Stimulated activated CD8-positive, alpha-beta memory T cell treated with anti-CD3 and anti-CD28 coated beads, Interleukin-4, amount 100 ng/mL, for 1 hour (primary cell): ENCODE data around the gene THOP1.

Experiments
- DNase-seq, 2 donors: peaks; one replicate each; pipeline ENCODE4 v3.0.0-alpha.2; 2020; ENCODE audit warnings: low read depth in 2 of 2, low spot score in 1 of 2

The THOP1 gene

GRCh38 chr19:2761876-2762782 lies 23.2 kb upstream of the THOP1 start:
- DNase-seq: no peak

DNA sequence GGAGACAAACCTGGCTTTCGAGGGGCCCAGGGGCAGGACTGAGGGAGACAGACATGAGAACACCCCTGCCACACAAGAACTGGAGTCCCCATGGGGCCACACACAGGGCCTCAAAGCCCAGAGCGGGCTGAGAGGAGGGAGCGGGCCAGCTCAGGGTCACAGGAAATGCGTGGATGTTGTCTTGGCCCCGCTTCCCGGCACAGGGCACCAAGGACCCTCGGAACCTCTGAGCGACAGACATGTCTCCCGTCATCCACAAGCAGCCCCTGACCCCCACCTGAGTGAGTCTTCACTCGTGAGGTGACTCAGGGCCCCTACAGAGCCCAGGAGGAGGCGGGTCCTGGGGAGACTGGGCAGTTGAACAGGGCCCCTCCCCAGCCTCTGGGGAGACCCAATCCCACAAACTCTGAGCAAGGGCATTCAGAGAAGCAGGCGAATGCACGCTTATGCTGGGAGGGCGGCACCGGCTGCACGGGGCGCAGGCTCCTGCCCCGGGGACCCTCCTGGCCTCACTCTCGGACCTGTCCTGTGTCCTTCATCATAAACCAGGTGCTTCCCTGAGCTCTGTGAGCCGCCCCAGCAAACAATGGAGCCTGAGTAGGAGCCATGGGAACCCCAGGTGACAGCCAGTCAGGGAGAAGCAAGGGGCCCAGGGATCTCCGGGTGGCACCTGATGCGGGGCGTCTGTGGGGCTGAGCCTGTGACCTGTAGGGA lies 22.4 kb upstream of the THOP1 start:
- no peak for DNase-seq

DNA sequence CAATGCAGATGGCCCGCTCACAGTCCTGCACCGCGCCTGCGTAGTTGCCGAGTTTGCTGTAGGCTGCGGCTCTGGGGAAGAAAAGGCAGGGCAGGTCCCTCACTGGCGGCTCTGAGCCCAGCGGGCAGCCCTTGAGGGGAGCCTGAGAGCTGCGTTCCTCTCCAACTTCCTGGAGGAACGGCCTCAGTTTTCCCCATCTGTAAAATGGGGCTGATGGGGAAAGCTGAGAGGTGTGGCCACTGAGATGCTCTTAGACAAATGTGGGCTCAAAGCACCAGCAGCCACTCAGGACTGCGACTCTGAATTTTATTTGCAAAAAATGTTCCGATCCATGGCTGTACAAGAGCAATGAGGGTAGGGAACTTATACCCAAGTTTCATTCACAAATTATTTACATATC lies 21.6 kb upstream of the THOP1 start:
- no peak for DNase-seq

DNA sequence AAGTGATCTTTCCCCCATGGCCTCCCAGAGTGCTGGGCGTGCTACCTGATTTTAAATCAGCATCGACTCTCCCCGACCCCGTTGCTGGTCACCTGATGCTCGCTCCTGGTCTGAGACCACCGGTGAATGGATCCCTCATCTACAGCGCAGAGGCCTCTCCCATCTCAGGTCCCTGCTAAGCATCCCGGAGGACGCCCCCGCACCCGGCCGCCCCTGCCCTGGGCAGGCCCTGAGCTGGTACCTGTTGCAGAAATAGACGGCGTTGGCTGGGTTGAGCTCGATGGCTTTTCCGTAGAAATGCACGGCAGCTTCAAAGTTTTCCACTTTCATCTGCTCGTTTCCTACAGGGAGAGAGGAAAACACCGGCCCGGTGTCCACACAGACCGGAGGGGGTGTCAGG lies 20.4 kb upstream of the THOP1 start:
- DNase-seq: no peak

DNA sequence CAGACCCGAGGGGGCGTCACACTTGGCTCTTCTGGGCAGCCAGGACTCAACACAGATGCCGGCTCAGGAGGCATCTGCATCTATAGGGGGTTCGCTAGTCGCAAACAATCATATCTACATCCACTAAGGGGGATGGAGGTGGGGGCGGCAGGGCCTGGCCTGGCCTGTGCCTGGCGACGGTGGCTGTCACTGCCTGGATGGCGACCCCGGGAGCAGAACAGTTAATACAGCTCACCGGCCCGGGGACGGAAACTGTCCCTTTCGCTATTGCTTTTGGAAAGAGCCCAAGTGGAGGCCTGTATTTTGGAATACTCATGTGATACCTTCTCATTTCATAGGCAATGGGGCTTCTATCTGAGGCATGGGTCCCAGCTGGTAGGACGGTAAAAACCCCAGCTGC lies 19.9 kb upstream of the THOP1 start:
- DNase-seq: no peak

GRCh38 chr19:2766594-2767372 lies 18.5 kb upstream of the THOP1 start:
- DNase-seq: no peak

GRCh38 chr19:2767688-2768087 lies 17.6 kb upstream of the THOP1 start:
- DNase-seq: no peak

DNA sequence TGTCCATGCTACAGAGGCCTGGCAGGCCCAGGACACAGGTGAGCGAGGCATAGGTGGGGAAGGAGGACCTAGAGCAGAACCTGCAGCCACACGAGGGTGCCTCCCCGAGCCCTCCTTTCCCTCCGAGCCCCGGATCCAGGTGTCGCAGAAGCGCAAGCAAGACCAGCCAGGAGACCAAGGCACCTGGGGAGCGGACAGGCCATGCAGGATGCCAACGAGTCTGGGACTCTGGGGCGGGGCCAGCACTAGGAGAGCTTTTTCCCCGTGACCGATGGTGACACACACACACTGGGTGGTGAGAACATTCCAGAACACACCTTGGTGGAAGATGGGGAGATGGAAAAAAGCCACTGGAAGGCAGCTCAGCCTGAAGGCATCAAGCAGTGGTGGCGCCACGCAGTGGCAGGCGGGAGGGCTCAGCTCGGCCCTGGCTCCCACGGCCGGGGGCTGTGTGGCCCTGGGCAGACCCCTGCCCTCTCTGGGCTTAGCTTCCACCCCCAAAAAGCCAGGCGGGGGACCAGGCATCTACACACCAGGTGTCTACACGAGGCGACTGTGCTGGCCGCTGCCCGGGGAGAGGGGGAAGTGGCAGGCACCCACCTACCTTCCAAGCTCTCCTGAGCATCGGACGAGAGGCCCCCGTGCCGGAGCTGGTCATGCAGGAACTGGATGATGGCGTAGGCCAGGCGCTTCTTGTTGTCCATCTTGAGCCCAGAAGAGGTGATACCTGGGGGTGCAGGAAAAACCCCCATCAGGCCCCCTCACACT lies 16.8 kb upstream of the THOP1 start:
- no peak for DNase-seq

DNA sequence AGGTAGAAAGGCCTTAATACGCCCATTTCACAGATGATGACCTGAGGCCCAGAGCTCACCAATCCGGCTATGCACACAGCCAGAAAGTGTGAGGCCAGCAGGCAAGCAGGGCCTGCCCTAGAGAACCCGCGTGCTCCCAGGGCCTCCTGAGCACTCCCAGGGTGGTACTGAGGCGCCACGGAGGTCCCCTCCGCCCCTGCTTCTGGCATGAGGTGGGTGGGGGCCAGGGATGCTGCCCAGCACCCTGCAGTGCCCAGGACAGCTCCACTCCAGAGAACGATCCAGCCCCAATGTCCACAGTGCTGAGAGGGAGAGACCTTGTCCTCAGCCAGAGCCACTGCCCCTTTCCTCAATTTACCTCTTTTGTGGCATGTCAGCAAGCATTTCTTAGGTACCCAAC lies 16.1 kb upstream of the THOP1 start:
- no peak for DNase-seq

GRCh38 chr19:2770055-2771013 lies 15.0 kb upstream of the THOP1 start:
- DNase-seq: no peak

DNA sequence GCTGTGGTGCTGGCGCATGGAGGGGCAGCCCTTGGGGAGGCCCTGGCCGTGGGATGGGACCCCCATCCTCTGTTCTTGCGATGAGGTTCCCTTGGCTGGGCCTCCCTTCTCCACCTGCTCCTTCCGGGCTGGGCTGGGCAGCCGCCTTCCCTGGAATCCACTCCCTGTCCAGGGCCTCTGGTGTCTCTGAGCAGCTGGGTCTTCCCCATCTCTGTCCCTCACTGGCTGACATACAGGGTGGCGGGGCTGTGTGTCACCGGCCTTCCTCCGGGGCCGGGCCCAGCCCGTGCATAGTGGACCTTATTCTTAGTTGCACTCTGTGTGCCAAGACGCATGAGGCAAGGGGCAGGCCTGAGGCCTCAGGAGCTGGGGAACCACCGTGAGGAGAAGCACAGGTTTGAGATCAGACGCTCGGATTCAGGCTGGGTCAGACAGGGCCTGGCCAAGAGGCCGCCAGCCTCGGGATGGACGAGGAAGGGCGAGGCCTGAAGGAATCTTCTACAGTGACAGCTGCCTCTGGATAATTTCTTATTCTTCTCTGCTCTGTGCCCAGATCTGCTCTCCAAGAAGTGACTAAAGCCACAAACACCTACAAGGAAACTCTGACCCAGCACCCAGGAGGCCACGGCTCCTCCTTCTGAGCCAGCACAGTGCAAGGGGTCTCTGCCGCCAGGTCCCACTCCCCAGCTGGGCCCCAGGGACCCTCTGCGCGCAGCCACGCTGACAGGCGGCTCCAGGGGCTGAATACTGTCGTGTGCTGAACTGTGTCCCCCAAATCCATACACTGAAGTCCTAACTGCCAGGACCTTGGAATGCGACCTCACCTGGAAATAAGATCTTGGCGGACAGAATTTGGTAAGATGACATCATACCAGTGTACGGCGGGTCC lies 13.3 kb upstream of the THOP1 start:
- no peak for DNase-seq

DNA sequence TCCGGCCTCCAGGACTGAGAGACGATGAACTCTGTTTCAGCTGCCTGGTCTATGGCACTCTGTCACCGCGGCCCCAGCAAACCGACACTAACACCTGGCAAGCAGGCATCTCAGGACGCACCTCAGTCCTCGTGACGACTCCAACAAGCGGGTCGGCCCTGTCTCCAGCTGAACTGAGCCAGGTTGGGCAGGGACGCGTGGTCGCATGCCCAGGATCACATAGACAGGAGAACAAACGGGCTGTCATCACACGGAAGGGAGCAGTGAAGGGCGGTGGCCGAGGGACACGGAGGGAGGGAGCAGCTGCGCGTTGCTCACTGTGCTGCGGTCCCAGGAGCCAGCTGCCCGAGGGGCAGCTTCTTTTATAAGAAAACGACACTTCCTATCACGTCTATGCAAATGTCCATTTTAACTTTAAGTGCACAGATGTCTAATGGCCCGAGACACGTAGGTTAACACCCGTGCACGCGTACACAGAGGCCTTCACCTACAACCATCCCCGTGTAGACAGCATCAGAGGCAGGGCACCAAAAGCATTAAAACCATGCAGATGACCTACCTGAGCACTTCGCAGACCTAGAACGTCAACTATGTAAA lies 11.1 kb upstream of the THOP1 start:
- DNase-seq: no peak

DNA sequence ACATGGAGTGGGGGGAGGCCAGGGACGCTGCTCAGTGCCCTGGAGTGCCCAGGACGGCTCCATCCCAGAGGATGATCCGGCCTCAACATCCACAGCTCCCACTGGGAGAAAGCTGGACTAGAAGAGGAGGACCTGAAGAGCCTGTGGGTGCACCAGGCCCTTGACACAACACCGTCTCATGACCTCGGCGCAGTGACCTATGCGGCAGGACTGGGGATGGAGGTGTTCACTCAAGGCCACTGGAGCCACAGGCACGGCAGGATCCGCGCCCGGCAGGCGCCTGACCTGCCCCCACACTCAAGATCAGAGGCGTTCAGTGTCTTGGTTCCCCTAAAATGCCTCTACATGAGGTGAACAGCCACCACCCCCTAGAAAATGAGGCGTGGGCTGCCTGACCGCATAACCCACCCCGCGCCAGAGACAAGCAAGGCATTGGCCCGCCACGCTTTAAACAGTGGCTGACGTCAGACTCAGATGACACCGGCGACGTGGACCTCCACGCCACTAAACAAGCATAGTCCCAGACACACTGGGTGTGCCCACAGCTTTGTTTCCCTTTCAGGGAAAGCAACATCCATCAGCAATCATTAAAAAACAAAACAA lies 10.2 kb upstream of the THOP1 start:
- DNase-seq: no peak

GRCh38 chr19:2775556-2776430 lies 9.5 kb upstream of the THOP1 start:
- DNase-seq: peak; percentile 30 to 34

DNA sequence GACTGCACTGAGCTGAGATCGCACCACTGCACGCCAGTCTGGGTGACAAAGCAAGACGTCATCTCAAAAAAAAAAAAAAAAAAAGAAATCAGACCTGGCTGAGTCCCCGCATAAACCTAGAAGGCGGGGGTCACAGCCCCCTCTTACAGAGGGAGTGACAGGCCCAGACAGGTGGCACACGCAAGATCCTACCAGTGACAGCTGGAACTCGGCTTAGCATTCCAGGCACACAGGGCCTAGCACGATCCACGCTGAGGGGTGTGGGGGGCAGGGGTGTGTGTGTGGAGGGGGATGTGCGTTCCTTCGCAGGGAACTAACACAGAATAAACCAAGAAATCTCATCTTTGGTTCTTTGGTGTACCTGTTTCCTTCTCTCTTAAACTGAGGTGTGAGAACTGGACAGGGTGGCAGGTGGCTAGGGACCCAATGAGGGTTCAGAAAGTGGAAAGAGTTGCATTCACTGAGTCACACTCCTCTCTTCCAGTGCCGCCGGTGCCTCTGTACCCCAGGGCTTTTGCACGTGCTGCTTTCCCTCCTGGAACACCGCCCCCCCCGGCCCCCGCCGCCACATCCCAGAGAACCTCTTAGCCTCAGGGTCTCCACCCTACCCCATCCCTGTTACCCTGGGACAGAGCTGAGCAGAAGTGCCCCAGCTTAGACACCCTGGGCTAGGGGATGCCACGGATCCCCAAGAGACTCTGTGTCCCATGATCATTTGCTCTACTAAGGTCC lies 7.2 kb upstream of the THOP1 start:
- no peak for DNase-seq

- no peak for DNase-seq
Observed at GRCh38 chr19:2779121-2779740, 6.1 kb upstream of the THOP1 start.
